ENCODE measurements around the gene MUC4.

DNA sequence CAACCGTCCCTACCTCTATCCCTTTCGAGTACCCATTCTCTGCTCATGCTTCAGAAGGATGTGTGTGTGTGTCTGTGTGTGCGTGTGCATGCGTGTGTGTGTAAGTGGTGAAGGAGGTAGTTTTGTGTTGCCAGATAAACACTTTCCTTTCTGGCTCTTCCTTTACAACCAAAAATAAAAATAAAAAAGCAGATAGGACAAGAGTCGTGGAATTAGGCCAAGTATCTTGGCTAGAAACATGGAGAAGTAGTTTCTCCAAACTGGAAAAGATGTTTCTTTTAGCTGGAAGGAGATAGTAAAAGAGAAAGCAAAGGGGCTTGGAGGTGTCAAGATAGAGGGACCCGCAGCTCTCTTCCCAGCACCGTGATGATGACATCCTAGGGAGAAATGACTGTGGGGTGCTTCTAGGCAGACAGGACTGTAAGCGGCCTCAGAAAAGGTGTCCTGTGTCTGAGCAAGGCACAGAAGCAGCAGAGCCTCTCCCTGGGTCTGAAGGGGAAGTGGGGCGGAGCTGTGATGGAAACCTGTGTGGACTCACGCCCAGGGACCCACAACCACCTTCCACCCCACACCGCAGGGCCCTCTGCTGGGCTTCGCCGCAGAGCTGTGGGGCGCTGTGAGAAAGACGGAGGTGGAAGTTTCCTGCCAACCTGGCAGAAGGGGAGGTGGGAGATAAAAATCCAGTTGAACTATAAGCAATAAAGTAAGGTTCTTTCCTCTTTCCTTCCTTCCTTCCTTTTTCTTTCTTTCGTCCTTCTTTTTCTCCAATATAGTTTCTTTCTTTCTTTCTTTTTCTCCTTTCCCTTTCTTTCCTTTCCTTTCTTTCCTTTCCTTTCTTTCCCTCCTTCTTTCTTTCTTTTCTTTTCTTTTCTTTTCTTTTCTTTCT lies 55.7 kb downstream of the MUC4 start:
- TF ChIP-seq, protein P1, sequence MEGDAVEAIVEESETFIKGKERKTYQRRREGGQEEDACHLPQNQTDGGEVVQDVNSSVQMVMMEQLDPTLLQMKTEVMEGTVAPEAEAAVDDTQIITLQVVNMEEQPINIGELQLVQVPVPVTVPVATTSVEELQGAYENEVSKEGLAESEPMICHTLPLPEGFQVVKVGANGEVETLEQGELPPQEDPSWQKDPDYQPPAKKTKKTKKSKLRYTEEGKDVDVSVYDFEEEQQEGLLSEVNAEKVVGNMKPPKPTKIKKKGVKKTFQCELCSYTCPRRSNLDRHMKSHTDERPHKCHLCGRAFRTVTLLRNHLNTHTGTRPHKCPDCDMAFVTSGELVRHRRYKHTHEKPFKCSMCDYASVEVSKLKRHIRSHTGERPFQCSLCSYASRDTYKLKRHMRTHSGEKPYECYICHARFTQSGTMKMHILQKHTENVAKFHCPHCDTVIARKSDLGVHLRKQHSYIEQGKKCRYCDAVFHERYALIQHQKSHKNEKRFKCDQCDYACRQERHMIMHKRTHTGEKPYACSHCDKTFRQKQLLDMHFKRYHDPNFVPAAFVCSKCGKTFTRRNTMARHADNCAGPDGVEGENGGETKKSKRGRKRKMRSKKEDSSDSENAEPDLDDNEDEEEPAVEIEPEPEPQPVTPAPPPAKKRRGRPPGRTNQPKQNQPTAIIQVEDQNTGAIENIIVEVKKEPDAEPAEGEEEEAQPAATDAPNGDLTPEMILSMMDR (IDR thresholded peaks at IDR 0.05; ENCODE audit: poor library complexity, severe bottlenecking) = no peak
- no peak for TF ChIP-seq TAF1 (IDR thresholded peaks at IDR 0.05; ENCODE audit: low read depth)
- no peak for TF ChIP-seq RAD21 (conservative IDR thresholded peaks at IDR 0.05)
- TF ChIP-seq MXI1 (conservative IDR thresholded peaks at IDR 0.05; ENCODE audit: poor library complexity, severe bottlenecking) = no peak
- no peak for TF ChIP-seq EP300 (conservative IDR thresholded peaks at IDR 0.05; ENCODE audit: poor library complexity, severe bottlenecking)
- no peak for TF ChIP-seq POLR2AphosphoS5 (IDR thresholded peaks at IDR 0.05)
- TF ChIP-seq, protein P2, sequence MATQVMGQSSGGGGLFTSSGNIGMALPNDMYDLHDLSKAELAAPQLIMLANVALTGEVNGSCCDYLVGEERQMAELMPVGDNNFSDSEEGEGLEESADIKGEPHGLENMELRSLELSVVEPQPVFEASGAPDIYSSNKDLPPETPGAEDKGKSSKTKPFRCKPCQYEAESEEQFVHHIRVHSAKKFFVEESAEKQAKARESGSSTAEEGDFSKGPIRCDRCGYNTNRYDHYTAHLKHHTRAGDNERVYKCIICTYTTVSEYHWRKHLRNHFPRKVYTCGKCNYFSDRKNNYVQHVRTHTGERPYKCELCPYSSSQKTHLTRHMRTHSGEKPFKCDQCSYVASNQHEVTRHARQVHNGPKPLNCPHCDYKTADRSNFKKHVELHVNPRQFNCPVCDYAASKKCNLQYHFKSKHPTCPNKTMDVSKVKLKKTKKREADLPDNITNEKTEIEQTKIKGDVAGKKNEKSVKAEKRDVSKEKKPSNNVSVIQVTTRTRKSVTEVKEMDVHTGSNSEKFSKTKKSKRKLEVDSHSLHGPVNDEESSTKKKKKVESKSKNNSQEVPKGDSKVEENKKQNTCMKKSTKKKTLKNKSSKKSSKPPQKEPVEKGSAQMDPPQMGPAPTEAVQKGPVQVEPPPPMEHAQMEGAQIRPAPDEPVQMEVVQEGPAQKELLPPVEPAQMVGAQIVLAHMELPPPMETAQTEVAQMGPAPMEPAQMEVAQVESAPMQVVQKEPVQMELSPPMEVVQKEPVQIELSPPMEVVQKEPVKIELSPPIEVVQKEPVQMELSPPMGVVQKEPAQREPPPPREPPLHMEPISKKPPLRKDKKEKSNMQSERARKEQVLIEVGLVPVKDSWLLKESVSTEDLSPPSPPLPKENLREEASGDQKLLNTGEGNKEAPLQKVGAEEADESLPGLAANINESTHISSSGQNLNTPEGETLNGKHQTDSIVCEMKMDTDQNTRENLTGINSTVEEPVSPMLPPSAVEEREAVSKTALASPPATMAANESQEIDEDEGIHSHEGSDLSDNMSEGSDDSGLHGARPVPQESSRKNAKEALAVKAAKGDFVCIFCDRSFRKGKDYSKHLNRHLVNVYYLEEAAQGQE (IDR thresholded peaks at IDR 0.05; ENCODE audit: borderline replicate concordance) = no peak
- TF ChIP-seq EZH2 (IDR thresholded peaks at IDR 0.05; ENCODE audit: borderline replicate concordance, insufficient read depth, low read length, poor library complexity, severe bottlenecking) = no peak
